Measurements from ENCODE around the gene YOD1.

YOD1 gene

DNA sequence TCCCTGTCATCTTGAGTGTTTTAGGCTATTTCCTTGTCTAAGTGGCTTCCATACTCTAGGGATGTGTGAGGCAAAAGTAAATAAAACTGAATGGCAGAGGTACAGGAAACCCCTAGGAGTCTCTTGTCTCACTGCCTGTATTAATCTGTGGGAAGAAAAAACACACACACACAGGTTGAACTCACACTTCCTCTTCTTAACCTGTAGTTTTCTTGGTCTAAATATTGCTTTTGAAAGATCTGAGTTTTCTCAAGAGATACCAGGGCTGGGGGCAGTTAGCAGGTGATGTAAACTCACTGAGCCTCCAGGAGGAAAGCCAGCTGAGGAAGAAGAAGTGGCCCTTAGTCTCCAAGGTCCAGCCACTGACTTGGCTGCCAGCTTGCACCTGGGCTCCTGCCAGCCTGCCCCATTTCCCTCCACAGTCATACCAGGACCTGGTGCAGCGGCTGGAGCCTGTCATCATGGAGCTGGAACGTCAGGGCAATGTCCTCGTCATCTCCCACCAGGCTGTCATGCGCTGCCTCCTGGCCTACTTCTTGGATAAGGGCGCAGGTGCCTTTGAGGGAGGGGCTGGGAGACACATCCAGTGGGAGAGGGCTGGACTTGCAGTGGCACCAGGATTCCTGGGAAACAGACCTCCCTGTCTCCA lies 19.0 kb upstream of the YOD1 start:
- TF ChIP-seq, protein P1, sequence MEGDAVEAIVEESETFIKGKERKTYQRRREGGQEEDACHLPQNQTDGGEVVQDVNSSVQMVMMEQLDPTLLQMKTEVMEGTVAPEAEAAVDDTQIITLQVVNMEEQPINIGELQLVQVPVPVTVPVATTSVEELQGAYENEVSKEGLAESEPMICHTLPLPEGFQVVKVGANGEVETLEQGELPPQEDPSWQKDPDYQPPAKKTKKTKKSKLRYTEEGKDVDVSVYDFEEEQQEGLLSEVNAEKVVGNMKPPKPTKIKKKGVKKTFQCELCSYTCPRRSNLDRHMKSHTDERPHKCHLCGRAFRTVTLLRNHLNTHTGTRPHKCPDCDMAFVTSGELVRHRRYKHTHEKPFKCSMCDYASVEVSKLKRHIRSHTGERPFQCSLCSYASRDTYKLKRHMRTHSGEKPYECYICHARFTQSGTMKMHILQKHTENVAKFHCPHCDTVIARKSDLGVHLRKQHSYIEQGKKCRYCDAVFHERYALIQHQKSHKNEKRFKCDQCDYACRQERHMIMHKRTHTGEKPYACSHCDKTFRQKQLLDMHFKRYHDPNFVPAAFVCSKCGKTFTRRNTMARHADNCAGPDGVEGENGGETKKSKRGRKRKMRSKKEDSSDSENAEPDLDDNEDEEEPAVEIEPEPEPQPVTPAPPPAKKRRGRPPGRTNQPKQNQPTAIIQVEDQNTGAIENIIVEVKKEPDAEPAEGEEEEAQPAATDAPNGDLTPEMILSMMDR (IDR thresholded peaks at IDR 0.05) = no peak

DNA sequence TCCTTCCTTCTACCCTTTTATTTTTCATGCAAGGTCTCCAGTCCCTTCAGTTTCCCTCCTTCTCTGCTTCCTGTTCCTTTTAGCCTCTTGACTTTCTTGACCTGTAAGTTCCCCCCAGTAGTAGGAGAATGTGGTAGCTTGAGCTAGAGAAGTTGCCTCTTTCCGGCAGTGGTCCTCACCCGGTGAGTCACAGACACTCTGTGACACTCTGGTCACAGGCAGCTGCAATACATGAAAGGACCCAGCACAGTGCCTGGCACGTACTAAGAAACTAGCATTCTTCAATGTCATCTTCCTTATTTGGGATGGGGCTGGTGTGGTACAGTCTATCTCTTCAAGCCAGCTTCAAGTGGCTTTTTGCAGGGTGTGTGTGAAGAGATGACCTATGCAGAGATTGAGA lies 18.1 kb upstream of the YOD1 start:
- TF ChIP-seq, protein P1 (IDR thresholded peaks at IDR 0.05) = no peak

DNA sequence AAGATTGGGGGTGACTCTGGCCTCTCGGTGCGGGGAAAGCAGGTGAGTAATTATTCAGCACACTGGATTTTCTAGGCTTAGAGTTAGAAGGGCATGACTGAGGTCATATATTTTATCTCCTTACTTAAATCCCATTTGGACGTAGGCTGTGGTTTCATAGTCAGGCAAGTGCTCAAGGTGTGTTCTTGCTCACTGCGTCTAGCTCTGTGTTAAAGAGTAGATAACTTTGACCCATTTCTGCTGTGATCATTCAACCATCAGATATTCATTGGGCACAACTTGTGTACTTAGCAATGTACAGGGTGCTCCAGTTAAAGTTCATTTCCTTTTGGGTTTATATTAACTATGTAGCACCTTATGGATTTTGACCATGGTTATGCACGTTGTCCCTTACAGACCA lies 16.7 kb upstream of the YOD1 start:
- TF ChIP-seq, protein P1 (IDR thresholded peaks at IDR 0.05) = no peak

DNA sequence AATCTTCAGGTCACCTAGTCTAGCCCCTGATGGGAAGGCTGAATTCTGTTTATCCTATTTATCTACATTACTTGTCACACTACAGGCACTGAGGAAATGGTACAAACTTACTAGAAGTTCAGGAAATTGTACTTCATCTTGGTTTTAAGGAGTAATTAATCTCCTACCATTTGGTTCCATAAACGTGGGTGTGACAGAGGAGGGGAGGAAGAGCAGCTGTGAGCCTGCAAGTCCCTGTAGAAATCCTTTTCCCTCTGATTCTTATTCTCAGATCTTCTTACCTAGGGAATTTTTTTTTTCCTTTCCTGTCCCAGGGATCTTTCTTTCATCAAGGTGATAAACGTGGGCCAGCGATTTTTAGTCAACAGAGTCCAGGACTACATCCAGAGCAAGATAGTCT lies 16.2 kb upstream of the YOD1 start:
- TF ChIP-seq, protein P1 (IDR thresholded peaks at IDR 0.05) = no peak

DNA sequence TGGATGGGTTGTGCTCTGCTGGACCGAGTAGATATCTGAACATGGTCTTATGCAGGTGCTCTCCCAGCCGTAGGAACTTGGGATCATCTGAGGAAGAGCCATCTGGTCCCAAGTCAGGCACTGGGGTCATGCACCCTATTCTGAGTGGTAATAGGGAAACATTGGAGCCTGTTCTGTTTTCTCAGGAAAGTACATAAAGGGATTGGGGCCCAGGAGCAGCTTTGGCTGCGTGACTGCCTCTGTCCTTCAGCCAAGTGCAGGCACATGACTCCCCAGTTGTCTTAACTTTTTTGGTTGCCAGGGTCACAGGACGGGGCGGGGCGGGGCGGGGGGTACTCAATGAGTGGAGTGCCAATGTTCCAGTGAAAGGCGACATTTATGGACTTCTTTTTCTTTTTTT lies 13.6 kb upstream of the YOD1 start:
- TF ChIP-seq, protein P1 (IDR thresholded peaks at IDR 0.05) = no peak

DNA sequence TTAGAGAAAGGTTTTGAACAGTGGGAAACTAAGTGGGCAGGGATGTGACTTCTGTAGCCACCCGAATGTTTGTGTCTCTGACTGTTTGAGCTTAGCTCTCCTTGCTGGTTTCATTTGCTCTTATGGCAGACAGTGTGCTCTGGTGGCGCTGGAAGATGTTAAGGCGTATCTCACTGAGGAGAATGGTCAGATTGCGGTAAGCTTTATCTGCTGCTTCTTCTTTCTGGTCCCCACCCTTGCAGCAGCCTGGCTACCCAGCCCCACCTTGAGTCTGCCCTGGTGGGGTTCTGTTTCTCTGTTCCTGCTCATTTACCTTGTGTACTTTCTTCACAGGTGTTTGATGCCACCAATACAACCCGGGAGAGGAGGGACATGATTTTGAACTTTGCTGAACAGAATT lies 12.0 kb upstream of the YOD1 start:
- TF ChIP-seq, protein P1 (IDR thresholded peaks at IDR 0.05) = no peak

DNA sequence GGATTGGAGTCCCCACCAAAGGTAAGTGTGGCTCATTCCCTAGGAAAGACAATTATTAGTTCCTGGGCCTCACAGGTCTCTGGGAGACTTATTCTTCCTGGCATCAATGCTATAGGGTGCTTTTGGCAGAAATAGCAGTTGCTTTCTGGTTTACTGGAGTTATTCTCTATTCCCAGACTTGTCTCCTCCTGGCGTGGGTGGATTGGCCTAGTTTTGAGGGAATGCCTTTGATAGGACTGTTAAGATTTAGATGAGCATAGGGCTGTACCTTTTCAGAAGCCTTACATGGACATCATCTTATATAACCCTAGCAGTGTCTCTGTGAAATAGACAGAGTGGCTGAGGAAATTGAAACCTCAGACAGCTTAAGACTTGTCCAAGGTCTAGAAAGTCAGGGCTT lies 11.1 kb upstream of the YOD1 start:
- TF ChIP-seq, protein P1 (IDR thresholded peaks at IDR 0.05) = no peak

DNA sequence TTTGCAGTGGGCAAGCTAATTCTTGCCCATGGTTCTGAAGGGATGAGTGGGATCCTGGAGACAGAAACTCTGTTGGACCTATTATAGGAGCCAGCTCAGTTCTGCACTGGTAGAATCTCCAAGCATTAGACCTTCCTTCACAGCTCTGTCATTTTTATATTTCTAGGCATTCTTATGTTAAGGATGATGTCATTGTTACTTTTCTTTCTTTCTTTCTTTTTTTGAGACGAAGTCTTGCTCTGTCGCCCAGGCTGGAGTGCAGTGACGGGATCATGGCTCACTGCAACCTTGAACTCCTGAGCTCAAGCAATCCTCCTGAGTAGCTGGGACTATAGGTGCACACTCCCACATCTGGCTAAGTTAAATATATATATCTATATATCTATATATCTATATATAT lies 9.6 kb upstream of the YOD1 start:
- TF ChIP-seq, protein P1 (IDR thresholded peaks at IDR 0.05) = no peak
